SK-N-SH treated with all-trans-retinoic acid at 6 μM for 48 hours (cell line): Measurements from ENCODE around the gene TMEM259.

Experiments used
- ATAC-seq: fragments of 200-7000 bp; cut with Tn5 transposase; 3 replicates; pipeline ENCODE4 v1.9.1; 2020; ENCODE audit warnings: mild to moderate bottlenecking, moderate library complexity
- BACH2 ChIP-seq: fragments of 250-450 bp; sonication (Bioruptor Pico); IDR thresholded peaks from 2 replicates; pipeline ENCODE4 v1.9.0; 2021; ENCODE audit warnings: mild to moderate bottlenecking, borderline replicate concordance
- CREB5 ChIP-seq: fragments of 250-450 bp; sonication (Bioruptor Pico); IDR thresholded peaks from 2 replicates; pipeline ENCODE4 v1.5.1; 2020; ENCODE audit warnings: low read depth, mild to moderate bottlenecking, moderate library complexity
- CSDC2 ChIP-seq: fragments of 250-450 bp; sonication (Bioruptor Pico); IDR thresholded peaks from 2 replicates; pipeline ENCODE4 v1.5.0; 2020; ENCODE audit warnings: mild to moderate bottlenecking, moderate library complexity
- CSRNP3 ChIP-seq: fragments of 250-450 bp; sonication (Bioruptor Pico); IDR thresholded peaks from 2 replicates; pipeline ENCODE4 v1.5.1; 2021; ENCODE audit warnings: mild to moderate bottlenecking, moderate library complexity
- OSR1 ChIP-seq: fragments of 250-450 bp; sonication (Bioruptor Pico); IDR thresholded peaks from 2 replicates; pipeline ENCODE4 v1.8.0; 2022; ENCODE audit warnings: moderate library complexity, mild to moderate bottlenecking, inconsistent platforms
- PATZ1 ChIP-seq: fragments of 250-450 bp; sonication (Bioruptor Pico); IDR thresholded peaks from 2 replicates; pipeline ENCODE4 v1.8.0; 2020; ENCODE audit warnings: mild to moderate bottlenecking, moderate library complexity, borderline replicate concordance
- POU6F1 ChIP-seq: fragments of 250-450 bp; sonication (Bioruptor Pico); IDR thresholded peaks from 2 replicates; pipeline ENCODE4 v1.8.0; 2021; ENCODE audit warnings: low read depth, mild to moderate bottlenecking, moderate library complexity, borderline replicate concordance
- PPARA ChIP-seq: fragments of 250-450 bp; sonication (Bioruptor Pico); IDR thresholded peaks from 2 replicates; pipeline ENCODE4 v1.5.0; 2020; ENCODE audit warnings: mild to moderate bottlenecking, borderline replicate concordance
- RARB ChIP-seq: fragments of 250-450 bp; sonication (Bioruptor Pico); IDR thresholded peaks from 2 replicates; pipeline ENCODE4 v1.8.0; 2021; ENCODE audit warnings: mild to moderate bottlenecking, moderate library complexity
- SNAI2 ChIP-seq: fragments of 250-450 bp; sonication (Bioruptor Pico); IDR thresholded peaks from 2 replicates; pipeline ENCODE4 v1.5.0; 2020; ENCODE audit warnings: mild to moderate bottlenecking, moderate library complexity
- TCF4 ChIP-seq: fragments of 250-450 bp; sonication (Bioruptor Pico); IDR thresholded peaks from 2 replicates; pipeline ENCODE4 v1.8.0; 2021; ENCODE audit warnings: mild to moderate bottlenecking, moderate library complexity, borderline replicate concordance
- TOX ChIP-seq: fragments of 250-450 bp; sonication (Bioruptor Pico); IDR thresholded peaks from 2 replicates; pipeline ENCODE4 v1.8.0; 2021; ENCODE audit warnings: mild to moderate bottlenecking, moderate library complexity, borderline replicate concordance
- TSHZ2 ChIP-seq: fragments of 250-450 bp; sonication (Bioruptor Pico); IDR thresholded peaks from 2 replicates; pipeline ENCODE4 v1.5.0; 2020; ENCODE audit warnings: mild to moderate bottlenecking, moderate library complexity
- ZC3H10 ChIP-seq: fragments of 250-450 bp; sonication (Bioruptor Pico); IDR thresholded peaks from 2 replicates; pipeline ENCODE4 v1.5.1; 2021; ENCODE audit warnings: mild to moderate bottlenecking, moderate library complexity
- ZFP3 ChIP-seq: fragments of 250-450 bp; sonication (Bioruptor Pico); IDR thresholded peaks from 2 replicates; pipeline ENCODE4 v1.5.0; 2020; ENCODE audit warnings: mild to moderate bottlenecking, moderate library complexity
- ZNF70 ChIP-seq: fragments of 450-650 bp; formaldehyde crosslinking; IDR thresholded peaks from 2 replicates; pipeline ENCODE4 v1.5.0; 2020; ENCODE audit warnings: mild to moderate bottlenecking, moderate library complexity
- ZNF8 ChIP-seq: fragments of 450-650 bp; formaldehyde crosslinking; IDR thresholded peaks from 2 replicates; pipeline ENCODE4 v1.5.0; 2020; ENCODE audit warnings: mild to moderate bottlenecking, moderate library complexity

Gene TMEM259

GRCh38 chr19:1061987-1062386 is 41.1 kb upstream of the TMEM259 start:
- no peak for ATAC-seq
- TF ChIP-seq ZFP3 (CRISPR knock-in tag) (no peak), ZC3H10 (CRISPR knock-in tag) (no peak), TCF4 (CRISPR knock-in tag) (no peak), SNAI2 (CRISPR knock-in tag) (no peak), BACH2 (CRISPR knock-in tag) (no peak), CSDC2 (no peak), POU6F1 (CRISPR knock-in tag) (no peak), OSR1 (CRISPR knock-in tag) (no peak), PPARA (CRISPR knock-in tag) (no peak), PATZ1 (no peak), CSRNP3 (CRISPR knock-in tag) (no peak), ZNF8 (CRISPR knock-in tag) (no peak), TSHZ2 (no peak), RARB (CRISPR knock-in tag) (no peak), ZNF70 (CRISPR knock-in tag) (no peak), CREB5 (CRISPR knock-in tag) (no peak), TOX (CRISPR knock-in tag) (no peak)

- no peak for ATAC-seq
These were observed 39.8 kb upstream of the TMEM259 start for GRCh38 chr19:1060689-1061088.

More at GRCh38 chr19:1060689-1061088, 39.8 kb upstream of the TMEM259 start:
- TF ChIP-seq PATZ1: no peak
- TF ChIP-seq ZC3H10 (CRISPR knock-in tag): no peak
- no peak for TF ChIP-seq TOX (CRISPR knock-in tag)
